ENCODE results near the gene TBC1D22B.

Gene TBC1D22B

DNA sequence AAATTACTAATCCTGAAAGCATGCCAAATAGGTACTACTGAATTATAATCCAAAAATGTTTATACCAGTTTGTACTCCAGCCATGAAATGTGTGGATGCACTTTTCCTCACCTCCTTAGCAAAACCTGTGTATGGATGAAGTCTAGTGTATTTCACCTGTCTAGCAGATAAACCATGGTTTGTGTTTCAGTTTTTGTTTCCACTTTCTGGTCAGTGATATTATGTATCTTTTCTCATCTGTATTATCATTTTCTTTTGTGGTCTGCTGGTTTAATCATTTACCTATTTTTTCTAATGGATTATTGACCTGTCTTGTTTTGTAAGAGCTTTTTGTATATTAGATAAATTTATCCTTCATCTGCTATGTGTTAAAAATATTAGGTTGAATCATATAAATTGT lies 41.4 kb downstream of the TBC1D22B start:
- no peak overlapping the region for H3K27ac ChIP-seq (ENCODE audit: extremely low read depth, low read depth, low read length)
- no peaks in the 10 kb centered on the region for H3K9me3 ChIP-seq (ENCODE audit: control insufficient read depth, insufficient read depth, low read depth, low read length)
- POLR2A ChIA-PET, result no interaction called here
- no peak overlapping the region for H3K4me3 ChIP-seq (ENCODE audit: low read depth, low read length)
- CTCF ChIA-PET, result interaction anchor here (0.7 to 1.2 kb wide), 5 partner anchors 16 to 1277 kb away, joined by 3 to 8 read pairs (median 3); no protein-coding TSS in a partner anchor
- peaks cover 21 to 51% of the 10 kb centered on the region in 2 experiments for H3K36me3 ChIP-seq (ENCODE audit: control insufficient read depth in 2 of 2, insufficient read depth in 1 of 2, low read length in 2 of 2)
- H3K4me1 ChIP-seq (ENCODE audit: control insufficient read depth, insufficient read depth, low read length), result no peaks in the 10 kb centered on the region
- TF ChIP-seq MZF1 (tag by site-specific recombination; IDR thresholded peaks at IDR 0.05; ENCODE audit: borderline replicate concordance) (no peak), ZNF350 (tag by site-specific recombination; IDR thresholded peaks at IDR 0.05) (no peak), SCRT2 (tag by site-specific recombination; IDR thresholded peaks at IDR 0.05) (no peak), ZNF132 (tag by site-specific recombination; IDR thresholded peaks at IDR 0.05; ENCODE audit: borderline replicate concordance) (no peak), ZNF555 (tag by site-specific recombination; conservative IDR thresholded peaks at IDR 0.05) (no peak), ZNF624 (tag by site-specific recombination; IDR thresholded peaks at IDR 0.05) (no peak), ZFP3 (tag by site-specific recombination; IDR thresholded peaks at IDR 0.05; ENCODE audit: low read depth) (no peak), ZSCAN23 (tag by site-specific recombination; IDR thresholded peaks at IDR 0.05) (no peak), ZBTB48 (tag by site-specific recombination; IDR thresholded peaks at IDR 0.05) (no peak), ZNF629 (tag by site-specific recombination; IDR thresholded peaks at IDR 0.05) (no peak), ZNF302 (tag by site-specific recombination; IDR thresholded peaks at IDR 0.05; ENCODE audit: low read depth) (no peak), ZNF114 (tag by site-specific recombination; IDR thresholded peaks at IDR 0.05) (no peak)

- ChIA-PET POLR2A (interaction anchor here (0.6 kb wide), 1 partner anchor 33 kb away, joined by 6 read pairs; no protein-coding TSS in a partner anchor), CTCF (interaction anchor here (0.7 to 1.2 kb wide), 4 partner anchors 13 to 517 kb away, joined by 3 to 8 read pairs (median 3); no protein-coding TSS in a partner anchor)
- Histone ChIP-seq H3K4me3 (ENCODE audit: low read depth, low read length) (no peak overlapping the region), H3K36me3 (ENCODE audit: control insufficient read depth in 2 of 2, insufficient read depth in 1 of 2, low read length in 2 of 2) (peaks cover 20 to 50% of the 10 kb centered on the region in 2 experiments), H3K27ac (ENCODE audit: extremely low read depth, low read depth, low read length) (no peak overlapping the region), H3K9me3 (ENCODE audit: control insufficient read depth, insufficient read depth, low read depth, low read length) (no peaks in the 10 kb centered on the region), H3K4me1 (ENCODE audit: control insufficient read depth, insufficient read depth, low read length) (no peaks in the 10 kb centered on the region)
- TF ChIP-seq ZNF585B (tag by site-specific recombination; IDR thresholded peaks at IDR 0.05), result no peak
- TF ChIP-seq ZNF23 (tag by site-specific recombination; IDR thresholded peaks at IDR 0.05; ENCODE audit: borderline replicate concordance), result no peak
- TF ChIP-seq ZBTB20 (tag by site-specific recombination; IDR thresholded peaks at IDR 0.05), result no peak
- no peak for TF ChIP-seq ZNF510 (tag by site-specific recombination; IDR thresholded peaks at IDR 0.05; ENCODE audit: insufficient replicate concordance)
These were observed 42.4 kb downstream of the TBC1D22B start for GRCh38 chr6:37299990-37300389.

DNA sequence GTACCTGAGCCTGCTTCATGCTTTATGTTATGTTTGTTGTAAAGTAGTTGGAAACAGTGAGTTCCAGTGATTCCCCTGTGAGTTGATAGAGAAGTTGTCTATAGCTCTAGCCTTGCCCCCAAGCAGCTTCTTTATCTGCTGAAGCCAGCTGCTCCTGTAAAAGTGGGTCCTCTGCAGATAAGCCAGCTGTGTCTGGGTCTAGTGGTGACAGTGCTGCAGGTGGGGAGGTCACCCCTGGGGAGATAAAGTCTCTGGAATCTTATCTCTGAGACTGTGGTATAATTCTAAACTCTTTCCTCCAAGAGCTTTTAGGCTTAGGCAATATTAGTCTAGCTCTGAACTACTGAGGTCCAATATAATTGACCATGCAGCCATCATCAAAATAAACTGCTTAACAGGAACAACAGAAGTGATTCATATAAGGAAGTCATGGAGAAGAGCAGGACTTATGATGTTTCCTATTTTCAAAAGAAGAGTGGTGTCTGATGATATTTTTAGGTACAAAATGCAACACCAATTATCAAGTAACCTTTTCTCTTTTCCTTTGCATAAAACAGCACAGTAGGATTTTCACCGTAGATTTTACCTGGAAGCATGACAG lies 44.6 kb downstream of the TBC1D22B start:
- Histone ChIP-seq H3K27ac (ENCODE audit: extremely low read depth, low read depth, low read length) (no peak overlapping the region), H3K4me3 (ENCODE audit: low read depth, low read length) (no peak overlapping the region), H3K9me3 (ENCODE audit: control insufficient read depth, insufficient read depth, low read depth, low read length) (no peaks in the 10 kb centered on the region), H3K4me1 (ENCODE audit: control insufficient read depth, insufficient read depth, low read length) (no peaks in the 10 kb centered on the region), H3K36me3 (ENCODE audit: control insufficient read depth in 2 of 2, insufficient read depth in 1 of 2, low read length in 2 of 2) (peaks cover 6 to 43% of the 10 kb centered on the region in 2 experiments)
- CTCF ChIA-PET, result interaction anchor here (0.6 to 6.8 kb wide), 7 partner anchors 8 to 422 kb away, joined by 3 to 57 read pairs (median 4); no protein-coding TSS in a partner anchor
- POLR2A ChIA-PET, result no interaction called here
- no peak for TF ChIP-seq ZNF214 (tag by site-specific recombination; IDR thresholded peaks at IDR 0.05; ENCODE audit: borderline replicate concordance)
- no peak for TF ChIP-seq FEZF1 (tag by site-specific recombination; IDR thresholded peaks at IDR 0.05)
- TF ChIP-seq ZNF692 (tag by site-specific recombination; IDR thresholded peaks at IDR 0.05), result no peak
- TF ChIP-seq ZBTB21 (tag by site-specific recombination; IDR thresholded peaks at IDR 0.05), result no peak
- TF ChIP-seq TRIM28 (IDR thresholded peaks at IDR 0.05; ENCODE audit: borderline replicate concordance, low read length), result no peak
- no peak for TF ChIP-seq KLF8 (tag by site-specific recombination; IDR thresholded peaks at IDR 0.05)
- no peak for TF ChIP-seq ZNF426 (tag by site-specific recombination; IDR thresholded peaks at IDR 0.05)
- no peak for TF ChIP-seq ZFP3 (tag by site-specific recombination; IDR thresholded peaks at IDR 0.05; ENCODE audit: low read depth)
- TF ChIP-seq, protein P1, sequence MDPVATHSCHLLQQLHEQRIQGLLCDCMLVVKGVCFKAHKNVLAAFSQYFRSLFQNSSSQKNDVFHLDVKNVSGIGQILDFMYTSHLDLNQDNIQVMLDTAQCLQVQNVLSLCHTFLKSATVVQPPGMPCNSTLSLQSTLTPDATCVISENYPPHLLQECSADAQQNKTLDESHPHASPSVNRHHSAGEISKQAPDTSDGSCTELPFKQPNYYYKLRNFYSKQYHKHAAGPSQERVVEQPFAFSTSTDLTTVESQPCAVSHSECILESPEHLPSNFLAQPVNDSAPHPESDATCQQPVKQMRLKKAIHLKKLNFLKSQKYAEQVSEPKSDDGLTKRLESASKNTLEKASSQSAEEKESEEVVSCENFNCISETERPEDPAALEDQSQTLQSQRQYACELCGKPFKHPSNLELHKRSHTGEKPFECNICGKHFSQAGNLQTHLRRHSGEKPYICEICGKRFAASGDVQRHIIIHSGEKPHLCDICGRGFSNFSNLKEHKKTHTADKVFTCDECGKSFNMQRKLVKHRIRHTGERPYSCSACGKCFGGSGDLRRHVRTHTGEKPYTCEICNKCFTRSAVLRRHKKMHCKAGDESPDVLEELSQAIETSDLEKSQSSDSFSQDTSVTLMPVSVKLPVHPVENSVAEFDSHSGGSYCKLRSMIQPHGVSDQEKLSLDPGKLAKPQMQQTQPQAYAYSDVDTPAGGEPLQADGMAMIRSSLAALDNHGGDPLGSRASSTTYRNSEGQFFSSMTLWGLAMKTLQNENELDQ (tag by site-specific recombination; IDR thresholded peaks at IDR 0.05; ENCODE audit: low read depth), result no peak
- no peak for TF ChIP-seq HOXA7 (CRISPR knock-in tag; IDR thresholded peaks at IDR 0.05; ENCODE audit: borderline replicate concordance)
- no peak for TF ChIP-seq ZNF280C (tag by site-specific recombination; IDR thresholded peaks at IDR 0.05)
- TF ChIP-seq ZNF132 (tag by site-specific recombination; IDR thresholded peaks at IDR 0.05; ENCODE audit: borderline replicate concordance), result no peak
- TF ChIP-seq ZNF843 (tag by site-specific recombination; IDR thresholded peaks at IDR 0.05), result no peak

All from HEK293 (cell line).